ENCODE measurements around the gene PRKD1.
"Not testable (repeated sequence)": the region's sequence is repeated elsewhere in the genome, so short reads cannot be mapped to it uniquely, and the experiment has no call there.

Gene PRKD1

GRCh38 chr14:29734732-29735131 is 192.9 kb downstream of the PRKD1 start:
- no peak for ATAC-seq

- ATAC-seq: not testable (repeated sequence)
These were observed 200.9 kb downstream of the PRKD1 start for GRCh38 chr14:29726560-29727331.

- ATAC-seq: no peak
These were observed 202.7 kb downstream of the PRKD1 start for GRCh38 chr14:29724991-29725390.

- ATAC-seq: no peak
These were observed 204.8 kb downstream of the PRKD1 start for GRCh38 chr14:29722831-29723230.

GRCh38 chr14:29721586-29721985 is 206.1 kb downstream of the PRKD1 start:
- no peak for ATAC-seq

- no peak for ATAC-seq
These were observed 209.7 kb downstream of the PRKD1 start for GRCh38 chr14:29717901-29718300.

GRCh38 chr14:29716150-29716549 is 211.5 kb downstream of the PRKD1 start:
- no peak for ATAC-seq

GRCh38 chr14:29712601-29713000 is 215.0 kb downstream of the PRKD1 start:
- ATAC-seq: no peak

DNA sequence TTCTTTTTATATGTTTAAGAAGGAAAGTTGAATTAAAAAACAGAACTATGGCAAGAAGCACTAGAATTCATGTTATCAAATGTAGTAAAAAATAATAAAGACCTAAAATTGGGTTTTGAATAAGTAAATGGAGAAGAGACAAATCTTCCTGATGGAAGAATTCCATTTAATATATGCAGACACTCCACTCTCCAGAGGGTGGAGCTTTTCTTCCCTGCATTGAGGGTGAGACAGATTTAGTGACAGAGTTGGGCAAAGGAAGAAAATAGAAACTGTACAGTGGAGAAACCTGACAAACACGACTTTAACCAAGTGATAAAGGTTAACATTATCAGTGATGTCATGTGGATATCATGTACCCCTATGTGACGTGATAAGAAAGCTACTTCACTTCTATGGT is 217.6 kb downstream of the PRKD1 start:
- ATAC-seq: no peak

GRCh38 chr14:29709490-29709889 is 218.2 kb downstream of the PRKD1 start:
- ATAC-seq: no peak

GRCh38 chr14:29706700-29707099 is 220.9 kb downstream of the PRKD1 start:
- no peak for ATAC-seq

DNA sequence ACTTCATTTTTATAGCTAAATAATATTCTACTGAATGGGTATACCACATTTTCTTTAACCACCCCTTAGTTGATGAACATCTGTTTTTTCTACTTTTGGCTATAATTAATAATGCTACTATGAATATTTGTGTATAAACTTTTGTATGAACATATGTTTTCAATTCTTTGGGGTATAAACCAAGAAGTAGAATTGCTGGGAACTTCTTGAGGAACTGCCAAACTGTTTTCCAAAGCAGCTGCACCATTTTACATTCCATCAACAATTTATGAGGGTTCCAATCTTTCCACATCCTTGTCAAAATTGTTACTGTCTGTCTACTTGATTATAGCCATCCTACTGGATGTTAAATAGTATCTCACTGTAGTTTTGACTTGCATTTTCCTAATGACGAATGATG is 221.8 kb downstream of the PRKD1 start:
- ATAC-seq: no peak

- ATAC-seq: not testable (repeated sequence)
These were observed 238.1 kb downstream of the PRKD1 start for GRCh38 chr14:29689597-29689996.

GRCh38 chr14:29687866-29688265 is 239.8 kb downstream of the PRKD1 start:
- no peak for ATAC-seq

- ATAC-seq: no peak
These were observed 240.4 kb downstream of the PRKD1 start for GRCh38 chr14:29687071-29687765.

DNA sequence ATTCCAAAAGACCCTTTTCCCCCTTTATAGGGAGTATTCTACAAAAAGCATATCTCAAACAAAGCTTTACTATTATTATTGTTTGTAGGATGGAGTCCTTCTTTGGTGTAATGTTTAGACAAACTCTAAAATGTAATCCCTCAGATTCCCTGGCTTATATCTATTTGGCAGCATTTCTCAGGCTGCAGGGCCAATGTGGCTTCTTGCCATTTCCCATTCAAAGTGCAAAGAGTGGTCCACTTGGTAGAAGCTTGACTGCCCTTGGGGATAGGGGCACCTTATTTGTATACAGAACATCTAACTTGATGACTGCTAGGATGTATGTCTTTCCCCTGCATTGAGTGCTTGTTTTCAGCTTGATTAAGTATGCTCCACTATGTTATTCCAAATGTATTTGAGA is 242.7 kb downstream of the PRKD1 start:
- ATAC-seq: no peak

DNA sequence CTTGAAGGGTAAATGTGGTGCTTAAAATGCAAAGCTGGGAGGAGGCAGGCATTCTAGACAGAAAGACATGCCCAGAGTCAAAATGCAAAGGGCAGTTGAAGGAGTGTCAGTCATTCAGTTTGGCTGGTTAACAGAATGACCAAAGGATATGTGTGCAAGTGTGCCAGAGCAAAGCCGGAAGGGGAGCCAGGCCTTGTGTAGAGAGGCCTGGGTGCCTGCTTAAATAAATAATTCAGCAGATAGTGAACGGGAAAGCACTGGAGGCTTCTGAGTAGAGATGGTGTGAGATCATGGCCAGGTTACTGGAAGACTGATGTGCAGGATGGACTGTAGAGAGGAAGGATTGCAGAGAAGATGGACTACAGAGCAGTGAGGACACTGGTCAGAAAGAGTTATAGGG is 244.9 kb downstream of the PRKD1 start:
- no peak for ATAC-seq

- ATAC-seq: no peak
These were observed 246.3 kb downstream of the PRKD1 start for GRCh38 chr14:29681316-29681715.

- ATAC-seq: no peak
These were observed 252.9 kb downstream of the PRKD1 start for GRCh38 chr14:29674566-29675285.

DNA sequence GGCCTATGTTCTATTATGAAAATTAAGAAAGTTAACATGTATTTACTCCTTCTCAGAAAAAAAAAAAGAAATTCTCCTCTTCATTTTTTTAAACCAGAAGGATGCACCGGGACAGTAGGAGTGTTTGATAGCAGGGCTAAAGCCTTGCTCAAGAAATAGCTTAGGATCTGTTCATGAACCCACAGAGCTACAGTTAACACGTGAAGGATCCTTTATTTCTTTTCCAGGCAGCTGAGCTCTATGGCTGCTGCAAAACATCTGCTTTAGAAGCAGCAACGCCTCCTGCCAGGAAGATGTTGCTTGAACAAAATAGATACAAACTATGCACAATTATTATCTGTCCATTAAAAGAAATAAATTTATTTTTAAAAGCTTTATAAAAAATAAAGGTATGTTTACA is 254.8 kb downstream of the PRKD1 start:
- ATAC-seq: no peak

- ATAC-seq: no peak
These were observed 256.6 kb downstream of the PRKD1 start for GRCh38 chr14:29671034-29671433.

- no peak for ATAC-seq
These were observed 259.4 kb downstream of the PRKD1 start for GRCh38 chr14:29668201-29668600.

DNA sequence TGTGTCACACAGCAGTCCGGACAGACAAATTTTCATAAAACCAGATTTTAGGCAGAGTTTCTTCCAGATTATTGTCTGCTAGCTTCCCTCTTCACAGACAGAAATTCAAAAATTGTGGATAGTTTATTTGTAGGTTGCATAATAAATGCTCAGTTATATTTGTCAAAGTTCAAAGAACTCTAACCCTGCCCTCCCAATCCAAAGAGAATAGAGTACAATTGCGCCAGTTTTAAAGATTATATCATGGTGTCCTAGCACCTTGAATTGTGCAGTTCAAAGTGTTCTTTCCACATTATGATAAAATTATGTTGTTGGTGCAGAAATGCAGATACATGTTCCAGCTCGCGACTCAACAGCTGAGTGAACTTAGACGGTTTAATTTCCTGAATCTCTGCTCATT is 263.1 kb downstream of the PRKD1 start:
- ATAC-seq: no peak

Measured in activated CD4-positive, CD25-positive, alpha-beta regulatory T cell treated with anti-CD3 and anti-CD28 coated beads, Interleukin-2, amount 50 U/mL, for 24 hours (primary cell).